NCI-H510A treated with DMSO at 0.1 percent for 48 hours (cell line): Measurements from ENCODE around the gene DIAPH1.
A peak's percentile ranks its signal among the peaks of the same experiment; 100 is the strongest.

Experiments
- DNase-seq: peaks from one replicate; lab custom pipeline; 2025; lab: John Stamatoyannopoulos, UW

Gene DIAPH1

DNA sequence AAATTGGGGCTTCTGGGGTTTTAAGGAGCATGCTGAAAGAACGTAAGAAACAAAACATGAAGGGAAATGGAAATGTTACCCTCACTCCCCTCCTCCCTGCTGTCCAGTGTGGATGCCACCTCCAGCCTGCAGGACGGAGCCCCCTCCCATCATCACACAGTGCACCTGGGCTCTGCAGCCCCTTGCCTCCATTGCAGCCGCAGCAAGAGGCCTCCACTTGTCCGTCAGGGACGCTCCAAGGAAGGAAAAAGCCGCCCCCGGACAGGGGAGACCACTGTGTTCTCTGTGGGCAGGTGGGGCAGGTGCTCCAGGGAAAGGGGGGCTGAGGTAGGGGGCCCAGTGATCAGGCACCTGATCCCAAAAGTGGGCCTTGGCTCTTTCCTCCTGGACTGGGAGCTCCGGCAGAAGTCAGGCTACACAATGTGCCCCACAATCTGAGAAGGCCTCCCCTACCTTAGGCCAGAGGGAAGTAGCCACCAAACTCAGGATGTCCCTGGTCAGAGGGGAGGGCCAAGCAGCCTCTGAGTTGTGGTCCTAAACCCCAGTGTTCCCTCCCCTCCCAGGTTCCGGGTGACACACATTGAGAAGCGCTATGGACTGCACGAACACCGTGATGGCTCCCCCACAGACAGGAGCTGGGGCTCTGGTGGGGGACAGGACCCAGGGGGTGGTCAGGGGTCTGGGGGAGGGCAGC is 20.7 kb upstream of the DIAPH1 start:
- DNase-seq = no peak

DNA sequence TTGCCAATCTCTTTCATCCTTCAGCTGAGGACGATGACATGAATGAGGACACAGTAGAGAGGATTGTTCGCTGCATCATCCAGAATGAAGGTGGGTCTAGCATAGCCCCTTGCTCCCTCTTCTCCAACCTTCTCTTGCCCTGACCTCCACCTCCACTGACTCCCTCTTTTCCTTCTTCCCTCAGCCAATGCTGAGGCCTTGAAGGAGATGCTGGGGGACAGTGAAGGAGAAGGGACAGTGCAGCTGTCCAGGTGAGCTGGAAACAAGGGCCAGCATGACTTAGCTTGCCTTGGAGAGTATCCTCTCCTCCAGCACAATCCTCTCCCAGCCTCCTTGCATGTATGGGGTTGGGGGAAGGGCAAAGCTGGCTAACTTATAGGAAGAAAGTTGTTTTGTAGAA is 20.0 kb upstream of the DIAPH1 start:
- no peak for DNase-seq

DNA sequence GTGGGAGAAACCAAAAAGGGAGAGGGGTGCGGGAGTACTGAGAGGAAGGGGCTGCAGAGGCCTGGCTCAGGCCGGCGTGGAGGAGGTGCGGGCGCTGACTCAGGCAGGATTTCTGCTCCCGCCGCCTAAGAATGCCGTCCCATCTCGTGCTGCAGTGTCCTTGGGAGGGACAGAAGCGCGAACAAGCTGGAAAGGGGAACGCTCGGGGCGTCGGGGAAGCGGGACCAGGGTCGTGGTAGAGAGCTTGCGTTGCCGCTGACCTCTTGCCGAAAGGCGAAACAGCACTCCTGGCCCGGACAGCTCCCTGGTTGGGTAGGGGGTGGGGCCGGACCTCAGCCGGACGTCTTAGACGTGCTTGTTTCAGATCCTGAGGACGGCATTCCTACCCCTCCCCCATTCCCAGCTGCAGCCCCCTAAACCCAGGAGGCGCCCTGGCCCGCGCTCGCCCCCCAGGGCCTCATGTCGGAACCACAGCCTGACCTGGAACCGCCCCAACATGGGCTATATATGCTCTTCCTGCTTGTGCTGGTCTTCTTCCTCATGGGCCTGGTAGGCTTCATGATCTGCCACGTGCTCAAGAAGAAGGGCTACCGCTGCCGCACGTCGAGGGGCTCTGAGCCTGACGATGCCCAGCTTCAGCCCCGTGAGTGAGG is 19.1 kb upstream of the DIAPH1 start:
- DNase-seq = no peak

DNA sequence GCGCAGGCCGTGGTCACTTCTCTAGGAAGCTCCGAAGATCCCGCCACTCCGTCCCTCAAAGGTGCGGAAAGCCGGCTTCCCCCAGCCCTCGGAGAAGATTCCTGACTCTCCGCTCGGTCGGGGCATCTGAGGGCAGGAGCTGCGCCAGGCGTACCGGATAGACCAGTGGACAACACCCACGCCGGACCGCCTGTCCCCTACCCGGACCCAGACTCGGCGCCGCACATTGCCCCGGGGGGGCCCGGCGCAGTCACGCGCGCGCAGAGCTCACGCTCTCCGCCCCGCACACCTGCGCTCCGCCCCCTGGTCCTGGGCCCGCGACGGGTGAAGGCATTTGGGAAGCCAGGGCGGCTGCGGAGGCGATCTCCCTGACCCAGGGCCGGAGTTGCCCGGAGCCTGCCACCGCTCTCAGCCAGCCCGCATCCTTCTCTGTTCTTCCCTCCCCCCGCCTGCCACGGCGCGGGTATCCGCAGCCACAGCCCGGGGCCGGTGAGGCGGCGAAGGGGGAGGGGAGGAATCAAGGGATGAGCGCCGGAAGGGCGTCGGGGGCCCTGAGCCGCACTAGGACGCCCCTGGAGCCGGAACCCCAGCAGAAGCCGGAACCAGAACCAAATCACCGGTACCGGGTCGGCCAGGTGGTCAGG is 18.4 kb upstream of the DIAPH1 start:
- peak; percentile 25 for DNase-seq

DNA sequence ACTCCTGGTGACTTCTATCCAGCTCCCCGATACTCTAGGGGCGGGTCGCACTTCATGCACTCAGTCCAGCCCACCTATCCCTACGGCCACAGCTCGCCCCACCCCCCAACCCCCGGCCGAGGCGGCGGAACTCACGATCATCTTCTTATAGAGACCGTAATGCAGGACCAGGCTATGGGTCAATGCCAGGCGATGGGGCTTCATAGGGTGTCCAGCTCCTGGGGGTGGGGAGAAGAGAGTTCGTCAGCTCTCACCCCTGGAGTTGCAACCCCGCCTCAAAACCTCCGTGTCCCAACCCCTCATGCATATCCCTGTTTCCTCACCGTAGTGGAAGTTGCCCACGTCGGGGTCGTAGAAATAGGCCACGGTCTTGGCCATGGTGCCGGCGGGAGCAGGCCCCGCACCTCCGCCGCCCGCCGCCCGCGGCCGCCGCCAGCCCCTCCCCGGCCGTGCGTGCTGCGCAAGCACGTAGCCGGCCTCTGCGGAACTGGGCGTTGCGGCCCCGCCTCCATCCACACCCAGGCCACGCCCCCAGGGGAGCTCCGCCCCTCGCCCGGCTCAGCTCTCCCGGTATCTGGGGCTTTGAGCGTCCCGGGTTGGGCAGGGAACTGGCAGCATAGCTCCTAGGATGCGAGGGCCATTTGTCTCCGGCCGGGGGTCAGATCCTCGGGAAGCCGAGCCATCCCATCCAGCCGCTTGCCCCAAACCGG is 17.8 kb upstream of the DIAPH1 start, which contains the start of the genes HDAC3 and RELL2:
HDAC3 (minus strand) TSS at position 437 of the 710 bp plus-strand sequence; CDS start at position 378, 59 bp downstream.
RELL2 (plus strand) TSS at position 585 of the 710 bp plus-strand sequence. CDS start 1,229 bp downstream, outside the sequence.
- peak; percentile 59 for DNase-seq

DNA sequence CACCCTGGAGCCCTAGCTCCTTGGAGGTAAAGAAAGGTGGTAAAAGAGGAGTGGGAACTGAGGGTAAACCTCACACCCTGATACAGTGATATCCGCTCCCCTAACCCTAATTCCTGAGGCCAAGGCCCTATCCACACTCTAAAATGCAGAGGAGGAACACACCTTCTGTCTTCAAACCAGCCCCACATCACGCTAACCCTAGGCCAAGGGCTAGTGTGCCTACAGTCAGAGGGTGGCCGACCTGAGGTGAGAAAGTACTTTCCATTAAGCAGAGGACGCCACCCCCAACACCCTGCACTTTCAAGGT is 17.3 kb upstream of the DIAPH1 start:
- no peak for DNase-seq

DNA sequence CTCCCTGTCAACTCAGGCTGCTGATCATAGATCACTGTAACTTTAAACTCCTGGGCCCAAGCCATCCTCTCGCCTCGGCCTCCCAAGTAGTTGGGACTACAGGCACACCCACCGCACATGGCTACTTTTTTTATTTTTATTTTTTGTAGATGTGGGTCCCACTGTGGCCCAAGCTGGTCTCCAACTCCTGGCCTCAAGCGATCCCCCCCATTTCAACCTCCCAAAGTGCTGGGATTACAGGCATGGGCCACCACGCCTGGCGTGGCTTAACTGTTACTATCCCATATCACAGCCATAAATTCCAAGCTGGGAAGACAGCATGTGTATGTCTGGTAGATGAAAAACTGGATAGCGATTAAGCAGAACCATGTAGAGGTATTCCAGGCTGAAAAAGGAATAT is 16.8 kb upstream of the DIAPH1 start:
- DNase-seq = no peak

DNA sequence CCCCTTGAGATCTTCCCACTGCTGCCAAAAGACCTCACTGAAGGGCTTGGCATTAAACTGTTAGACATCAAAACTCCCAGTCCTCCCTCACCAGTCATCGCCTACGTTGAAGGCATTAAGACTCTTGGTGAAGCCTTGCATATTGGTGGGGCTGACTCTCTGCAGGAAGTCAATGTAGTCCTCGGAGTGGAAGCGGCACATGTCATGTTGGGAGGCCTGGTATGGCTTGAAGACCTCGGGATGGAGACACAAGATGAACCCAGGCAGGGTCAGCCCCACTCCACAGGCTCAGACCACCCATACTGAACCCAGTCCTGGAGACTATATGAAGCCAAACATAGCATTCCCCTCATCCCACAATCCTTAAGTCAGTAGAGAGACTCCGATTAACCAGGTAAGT is 15.9 kb upstream of the DIAPH1 start:
- no peak for DNase-seq

DNA sequence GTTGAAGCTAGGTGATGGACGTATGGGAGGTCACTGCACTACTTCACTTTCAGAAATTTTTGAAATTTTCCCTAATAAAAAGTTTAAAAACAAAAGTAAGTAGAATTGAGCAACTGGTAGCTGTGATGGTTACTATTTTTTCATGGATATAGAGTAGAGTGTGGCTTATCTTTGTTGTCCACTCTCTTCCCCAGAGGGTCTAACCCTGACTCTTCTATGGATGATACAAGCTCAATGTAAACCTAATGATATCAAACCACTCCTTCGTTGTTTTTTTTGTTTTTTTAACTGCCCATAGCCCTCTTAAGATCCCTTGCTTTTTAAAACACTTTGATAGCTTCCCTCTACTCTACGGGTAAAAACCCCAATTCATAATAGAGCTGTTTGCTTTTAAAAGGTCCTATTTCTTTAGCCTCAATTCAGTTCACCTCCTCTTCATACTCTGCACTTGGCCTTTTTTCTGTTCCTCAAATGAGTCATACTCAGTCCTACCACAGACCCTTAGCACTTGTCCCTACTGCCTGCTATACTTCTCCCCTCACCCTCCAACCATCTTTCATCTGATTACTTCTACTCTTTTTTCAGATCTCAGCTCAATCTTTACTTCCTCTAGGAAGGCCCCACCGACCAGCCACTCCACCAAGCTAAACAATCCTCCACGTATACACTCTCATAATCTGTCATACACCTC is 15.2 kb upstream of the DIAPH1 start:
- no peak for DNase-seq

DNA sequence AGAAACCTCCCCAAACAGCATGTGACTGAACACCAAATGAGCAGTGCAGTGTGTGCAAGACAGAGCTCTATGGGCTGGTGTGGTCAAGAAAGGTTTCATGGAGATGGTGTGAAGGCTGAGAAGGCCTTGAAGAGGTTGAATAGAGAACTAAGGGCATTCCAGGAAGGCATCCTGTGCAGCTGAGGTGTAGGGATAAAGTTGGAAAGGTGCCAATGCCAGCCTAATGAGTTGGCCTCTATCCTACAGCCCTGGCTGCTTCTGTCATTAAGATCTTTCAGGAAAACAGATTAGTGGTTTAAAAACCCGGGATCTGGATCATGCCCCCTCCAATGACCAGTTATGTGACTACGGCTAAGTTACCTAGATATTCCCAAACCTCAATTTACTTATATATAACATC is 13.8 kb upstream of the DIAPH1 start:
- no peak for DNase-seq

DNA sequence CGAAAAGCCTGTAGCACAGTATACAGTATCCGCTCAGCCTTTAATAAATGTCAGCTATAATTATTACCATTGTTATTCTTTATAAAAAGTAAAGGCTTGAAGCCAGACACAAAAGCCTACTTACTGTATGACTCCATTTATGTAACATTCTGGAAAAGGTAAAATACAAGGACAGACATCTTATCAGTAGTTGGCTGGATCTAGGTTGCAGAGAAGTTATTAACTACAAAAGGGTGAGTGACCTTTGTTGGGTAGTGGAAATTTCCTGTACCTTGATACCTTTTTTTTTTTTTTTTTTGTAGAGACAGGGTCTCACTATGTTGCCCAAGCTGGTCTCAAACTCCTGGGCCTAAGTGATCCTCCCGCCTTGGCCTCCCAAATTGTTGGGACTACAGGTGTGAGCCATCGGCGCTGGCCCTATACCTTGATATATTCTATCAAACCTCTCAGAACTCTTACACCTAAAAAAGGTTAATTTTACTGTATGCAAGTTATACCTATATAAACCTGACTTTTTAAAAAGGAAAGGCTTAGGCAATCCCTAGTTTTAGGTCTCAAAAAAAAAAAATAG is 11.9 kb upstream of the DIAPH1 start:
- DNase-seq = no peak

DNA sequence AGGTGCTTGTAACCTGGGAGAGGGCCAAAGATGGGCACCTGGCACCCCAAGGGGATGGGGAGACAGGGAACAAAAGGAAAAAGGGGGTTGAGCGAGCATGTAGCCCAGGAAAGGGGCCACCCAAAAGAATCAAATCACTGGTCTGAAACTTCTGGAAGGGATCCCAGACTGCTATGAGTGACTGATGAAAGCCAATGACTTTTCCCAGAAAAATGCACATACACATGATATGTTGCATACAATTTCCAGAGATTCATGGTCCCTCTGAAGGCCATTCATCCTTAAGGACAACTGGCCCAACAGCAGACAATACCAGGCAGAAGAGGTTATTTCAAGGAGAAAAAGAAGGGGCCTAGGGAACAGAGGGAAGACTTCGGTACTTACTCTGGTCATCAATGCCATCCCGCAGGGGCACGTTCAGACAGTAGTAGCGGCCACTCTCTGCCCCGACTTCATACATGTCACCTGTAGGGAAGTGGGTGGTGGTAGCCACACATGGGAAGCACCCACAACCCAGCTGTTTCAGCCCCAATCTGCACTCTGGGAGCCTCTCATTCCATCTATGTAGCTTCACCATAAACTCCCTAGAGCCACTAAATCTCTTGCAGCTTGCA is 9.5 kb upstream of the DIAPH1 start:
- no peak for DNase-seq

DNA sequence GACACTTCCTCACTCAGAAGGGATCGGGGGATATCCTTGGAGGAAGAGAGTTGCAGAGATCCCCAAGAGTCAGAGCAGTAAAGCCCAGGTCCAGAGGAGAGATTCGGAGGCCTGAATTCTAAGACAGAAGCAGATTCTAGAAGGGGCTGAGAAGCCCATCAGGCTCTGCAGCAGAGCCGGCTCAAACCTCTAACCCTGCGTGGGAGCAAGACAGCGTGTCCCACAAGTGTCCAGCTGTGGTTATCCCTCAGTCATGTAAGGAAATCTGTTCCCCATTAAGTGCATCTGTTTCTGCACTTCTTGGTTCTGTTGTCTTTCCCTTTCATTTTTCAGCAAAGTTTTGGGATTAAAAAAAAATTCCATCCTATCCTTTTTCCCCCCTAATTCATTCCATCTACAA is 4.8 kb upstream of the DIAPH1 start:
- DNase-seq = no peak

DNA sequence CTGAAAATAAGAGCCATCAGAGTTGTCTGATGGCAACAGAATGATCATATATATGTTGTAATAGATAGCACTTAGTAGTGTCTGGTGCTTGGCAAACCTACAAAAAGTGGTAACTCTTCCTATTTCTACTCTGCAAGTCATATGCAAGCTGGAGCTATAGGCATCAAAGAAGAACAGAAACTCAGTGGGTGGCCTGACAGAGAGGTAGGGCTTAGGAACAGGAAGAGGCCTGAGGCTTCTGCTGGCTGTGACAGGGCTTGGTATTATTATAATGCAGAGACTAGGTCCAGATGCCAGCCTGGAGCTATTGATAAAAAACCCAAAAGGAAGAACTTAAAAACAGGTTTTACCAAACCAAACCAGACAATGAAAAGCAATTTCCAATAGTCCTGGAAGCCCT is 4.4 kb upstream of the DIAPH1 start:
- no peak for DNase-seq

DNA sequence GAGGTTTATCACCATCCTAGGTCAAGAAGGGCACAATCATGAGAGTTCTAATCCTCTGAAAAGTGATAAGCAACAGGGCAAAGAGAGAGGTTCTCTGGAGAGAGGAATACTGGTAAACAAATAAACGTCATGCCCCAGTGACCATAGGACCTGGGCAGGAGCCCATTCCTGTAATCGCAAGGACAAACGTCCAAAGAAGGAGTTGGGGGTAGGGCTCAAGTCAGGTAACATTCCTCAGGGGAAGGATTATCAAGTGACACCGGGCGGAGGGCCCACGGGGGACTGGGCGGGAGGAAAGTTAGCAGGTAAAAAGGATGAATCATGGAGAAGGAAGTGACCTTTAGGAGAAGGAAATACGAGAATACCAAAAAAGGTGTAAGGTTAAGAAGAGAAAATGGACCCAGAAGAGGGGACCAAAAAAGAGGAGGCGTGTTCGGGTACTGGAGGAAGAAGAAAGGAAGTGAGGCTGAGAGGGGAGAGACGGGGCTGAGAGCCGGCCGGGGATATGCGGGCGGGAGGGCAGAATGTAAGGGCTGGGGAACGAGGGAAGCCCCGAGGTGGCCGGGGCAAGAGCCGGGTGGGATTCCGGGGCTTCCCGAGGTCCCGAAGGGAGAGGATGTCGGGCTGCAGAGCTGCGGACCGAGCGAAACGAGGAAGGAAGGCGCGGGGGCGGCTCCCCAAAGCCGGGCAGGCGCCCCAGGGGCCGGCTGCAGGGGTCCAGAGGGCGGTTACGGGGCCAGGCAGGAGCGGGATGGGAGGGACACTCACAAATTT is 583 bp downstream of the DIAPH1 start:
- DNase-seq = peak; percentile 21

DNA sequence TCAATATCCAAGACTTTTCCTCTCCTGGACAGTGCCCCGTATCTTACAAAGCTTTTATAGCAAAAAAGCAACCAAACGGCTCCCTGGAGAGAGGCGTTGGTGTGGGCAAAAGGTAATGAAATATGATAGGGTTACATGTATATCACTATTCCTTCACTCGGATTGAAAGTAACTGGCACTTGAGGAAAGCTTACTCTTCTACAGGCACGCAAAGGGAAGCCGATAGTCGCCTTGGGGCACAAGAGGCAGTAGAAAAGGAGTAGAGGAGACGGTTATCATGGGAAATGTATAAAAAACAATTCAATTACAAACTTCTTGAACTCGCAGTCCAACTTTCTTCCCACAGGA is 1.1 kb downstream of the DIAPH1 start:
- no peak for DNase-seq

DNA sequence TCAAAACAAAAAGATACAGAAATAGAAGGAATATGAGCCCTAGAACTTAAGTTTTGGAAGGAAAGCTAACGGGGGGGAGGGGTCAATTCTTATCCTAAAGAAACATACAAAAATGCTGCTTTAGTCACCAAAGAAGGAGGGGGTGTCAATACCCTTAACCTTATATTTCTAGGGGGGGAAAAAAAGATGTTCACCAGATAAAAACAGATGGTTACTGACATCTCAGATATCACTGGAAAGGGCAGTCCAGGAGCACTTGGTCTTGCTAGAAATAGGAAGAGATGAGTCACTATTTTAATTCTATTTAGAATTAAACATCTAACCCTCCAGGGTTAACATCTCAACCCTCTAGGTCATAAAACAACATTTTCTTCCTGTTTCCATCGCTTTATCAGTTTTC is 1.7 kb downstream of the DIAPH1 start:
- no peak for DNase-seq

DNA sequence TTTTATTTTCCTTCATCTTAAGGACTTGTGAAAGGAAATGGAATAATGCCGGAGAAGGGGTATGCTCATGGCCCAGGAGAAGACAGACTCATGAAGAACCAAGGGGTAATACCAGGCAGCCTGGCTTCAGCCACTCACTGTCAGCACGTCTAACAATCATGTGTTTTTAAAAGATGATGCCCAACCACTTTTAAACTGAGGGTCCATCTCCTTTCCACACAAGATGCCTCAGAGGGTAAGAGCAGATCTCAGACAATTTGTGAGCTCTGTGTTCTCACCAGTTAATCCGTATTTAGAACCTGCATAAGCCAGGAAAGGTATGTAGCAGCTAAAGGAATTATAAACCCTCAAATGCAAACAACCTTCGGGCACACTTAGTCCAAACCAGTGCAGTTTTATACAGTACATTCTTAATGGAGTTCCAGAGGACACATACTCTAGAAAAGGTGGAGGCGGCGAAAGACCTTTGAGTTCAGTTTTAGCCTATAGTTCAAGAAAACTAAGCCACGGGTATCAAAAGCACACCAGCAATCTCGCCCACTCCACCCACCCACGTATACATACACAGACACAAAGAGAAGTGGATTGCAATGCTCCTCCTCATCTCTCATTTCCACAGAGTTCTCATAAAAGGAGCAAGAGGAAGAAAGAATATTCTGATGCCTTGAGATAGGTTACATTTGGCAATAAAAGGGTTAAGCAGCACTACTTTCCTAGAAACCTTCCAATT is 2.6 kb downstream of the DIAPH1 start:
- no peak for DNase-seq

DNA sequence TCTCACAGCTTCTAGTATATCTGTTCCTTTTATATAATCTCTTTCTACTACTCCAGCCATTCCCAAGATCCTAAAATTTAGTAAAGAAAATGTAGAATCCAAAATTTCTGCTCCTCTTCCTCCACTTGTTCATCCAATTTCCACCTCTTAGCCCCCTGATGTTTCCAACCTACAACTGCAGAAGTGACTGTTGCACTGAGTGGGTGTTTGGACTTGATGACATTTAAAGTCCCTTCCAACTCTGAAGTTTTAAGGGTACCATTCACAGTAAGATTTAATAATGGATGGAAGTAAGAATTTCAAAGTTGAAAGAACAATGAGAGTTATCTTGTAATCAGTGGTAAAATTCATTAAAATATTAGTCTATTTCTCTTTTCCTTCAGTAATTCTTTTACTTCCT is 5.5 kb downstream of the DIAPH1 start:
- DNase-seq = no peak

DNA sequence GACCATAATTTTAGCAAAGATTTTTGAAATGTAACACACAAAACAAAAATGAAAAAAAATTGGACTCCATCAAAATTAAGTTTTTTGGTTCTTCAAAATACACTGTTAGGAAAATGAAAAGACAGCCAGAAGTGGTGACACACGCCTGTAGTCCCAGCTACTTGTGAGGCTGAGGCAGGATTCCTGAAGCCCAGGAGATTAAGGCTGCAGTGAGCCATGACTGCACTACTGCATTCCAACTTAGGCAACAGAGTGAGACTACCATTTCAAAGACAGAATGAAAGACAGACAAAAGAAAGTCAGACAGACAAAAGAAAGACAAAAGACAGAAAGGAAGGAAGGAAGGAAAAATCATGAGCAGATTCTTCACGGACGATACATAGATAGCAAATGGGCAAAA is 7.5 kb downstream of the DIAPH1 start:
- DNase-seq = no peak
